PC-3 (cell line): Measurements from ENCODE around the gene MOB3A. TPM values are rescaled to one million over a fixed set of nuclear protein-coding genes. Genes with fewer than 3 reads are reported as not detected.
A peak's percentile ranks its signal among the peaks of the same experiment; 100 is the strongest.

Experiments used
- ATAC-seq: fragments of 200-7000 bp; cut with Tn5 transposase; 2 replicates; pipeline ENCODE4 v1.9.1; 2020; ENCODE audit warnings: mild to moderate bottlenecking, moderate library complexity
- BruUV-seq: library from RNA; stranded (reverse); fragments of 400-500 nt; replicated peaks from 2 replicates; lab custom pipeline; 2021; lab: Mats Ljungman, UMichigan
- CTCF ChIA-PET: fragments of 300-600 bp; sonication (Branson Sonifier 250); formaldehyde crosslinking; loops from one replicate; lab custom pipeline; 2022; ENCODE audit warnings: antibody characterized with exemption; lab: Charles Lee
- POLR2A ChIA-PET: fragments of 300-600 bp; sonication (Branson Sonifier 250); formaldehyde crosslinking; loops from one replicate; lab custom pipeline; 2022; ENCODE audit warnings: antibody characterized with exemption; ENCODE audit not compliant: unreplicated experiment; lab: Charles Lee
- DNase-seq: peaks from one replicate; pipeline ENCODE4 v3.0.0-alpha.2; 2015
- H2AFZ ChIP-seq: fragments of 300-600 bp; sonication (generic); 2 replicates; pipeline ENCODE4 v1.6.0; 2016; ENCODE audit warnings: antibody characterized with exemption, low read length
- H3F3A ChIP-seq: fragments of 300-600 bp; sonication (generic); one replicate; pipeline ENCODE4 v1.6.0; 2017; ENCODE audit warnings: antibody characterized with exemption, low read length, control low read depth, mild to moderate bottlenecking; ENCODE audit not compliant: unreplicated experiment
- H3K27ac ChIP-seq: fragments of 300-600 bp; sonication (generic); 2 replicates; pipeline ENCODE4 v1.5.1; 2016; ENCODE audit warnings: mild to moderate bottlenecking, low read length
- H3K27me3 ChIP-seq: fragments of 300-600 bp; sonication (generic); 2 replicates; pipeline ENCODE4 v1.6.1; 2016; ENCODE audit warnings: low read length, mixed read lengths
- H3K36me3 ChIP-seq: fragments of 300-600 bp; sonication (generic); 2 replicates; pipeline ENCODE4 v1.6.1; 2016; ENCODE audit warnings: low read depth, mixed run types, low read length, mixed read lengths
- H3K4me1 ChIP-seq: fragments of 300-600 bp; sonication (generic); 2 replicates; pipeline ENCODE4 v1.5.1; 2016; ENCODE audit warnings: low read length; ENCODE audit not compliant: insufficient read depth
- H3K4me2 ChIP-seq: fragments of 300-600 bp; sonication (generic); 2 replicates; pipeline ENCODE4 v1.6.0; 2016; ENCODE audit warnings: low read length
- H3K4me3 ChIP-seq: fragments of 300-600 bp; sonication (generic); 2 replicates; pipeline ENCODE4 v1.5.1; 2016; ENCODE audit warnings: mild to moderate bottlenecking, low read length, mixed read lengths
- H3K79me2 ChIP-seq: fragments of 300-600 bp; sonication (generic); 2 replicates; pipeline ENCODE4 v1.6.1; 2017; ENCODE audit warnings: low read length, mixed read lengths
- H3K9ac ChIP-seq: fragments of 300-600 bp; sonication (generic); 2 replicates; pipeline ENCODE4 v1.6.0; 2016; ENCODE audit warnings: mild to moderate bottlenecking, low read length
- H3K9me2 ChIP-seq: fragments of 300-600 bp; sonication (generic); replicated peaks from 2 replicates; pipeline ENCODE4 v1.6.1; 2016; ENCODE audit warnings: mixed run types, low read length, mixed read lengths
- H3K9me3 ChIP-seq: fragments of 300-600 bp; sonication (generic); 2 replicates; pipeline ENCODE4 v1.6.1; 2016; ENCODE audit warnings: low read length, mixed read lengths
- H4K20me1 ChIP-seq: fragments of 300-600 bp; sonication (generic); 2 replicates; pipeline ENCODE4 v1.6.1; 2016; ENCODE audit warnings: low read length, mixed read lengths
- EZH2 ChIP-seq: fragments of 300-600 bp; sonication (generic); IDR thresholded peaks from one replicate; pipeline ENCODE4 v1.6.1; 2017; ENCODE audit warnings: antibody characterized with exemption, mild to moderate bottlenecking, low read length; ENCODE audit not compliant: unreplicated experiment
- EZH2phosphoT487 ChIP-seq: fragments of 300-600 bp; sonication (generic); IDR thresholded peaks from 2 replicates; pipeline ENCODE4 v1.6.1; 2018; ENCODE audit warnings: mild to moderate bottlenecking, antibody characterized with exemption, low read length, borderline replicate concordance
- intact Hi-C: fragments of 100-400 bp; cut with micrococcal nuclease; formaldehyde crosslinking; loops from 2 replicates; pipeline ENCODE4 v1.9.0; 2023
- total RNA-seq: library from RNA; depleted of rRNA; stranded (reverse); fragments of >200 nt; gene quantifications from 2 replicates; pipeline ENCODE4 v1.2.3, GENCODE V29; 2014
- TF ChIP-seq, protein P1 (sequence below): fragments of 300-600 bp; sonication (generic); conservative IDR thresholded peaks from 2 replicates; pipeline ENCODE4 v1.5.1; 2017; ENCODE audit warnings: antibody characterized with exemption, low read depth, mild to moderate bottlenecking, low read length

MOB3A gene
- total RNA-seq, 1 experiment from 2014 or later: 15.1 TPM

DNA sequence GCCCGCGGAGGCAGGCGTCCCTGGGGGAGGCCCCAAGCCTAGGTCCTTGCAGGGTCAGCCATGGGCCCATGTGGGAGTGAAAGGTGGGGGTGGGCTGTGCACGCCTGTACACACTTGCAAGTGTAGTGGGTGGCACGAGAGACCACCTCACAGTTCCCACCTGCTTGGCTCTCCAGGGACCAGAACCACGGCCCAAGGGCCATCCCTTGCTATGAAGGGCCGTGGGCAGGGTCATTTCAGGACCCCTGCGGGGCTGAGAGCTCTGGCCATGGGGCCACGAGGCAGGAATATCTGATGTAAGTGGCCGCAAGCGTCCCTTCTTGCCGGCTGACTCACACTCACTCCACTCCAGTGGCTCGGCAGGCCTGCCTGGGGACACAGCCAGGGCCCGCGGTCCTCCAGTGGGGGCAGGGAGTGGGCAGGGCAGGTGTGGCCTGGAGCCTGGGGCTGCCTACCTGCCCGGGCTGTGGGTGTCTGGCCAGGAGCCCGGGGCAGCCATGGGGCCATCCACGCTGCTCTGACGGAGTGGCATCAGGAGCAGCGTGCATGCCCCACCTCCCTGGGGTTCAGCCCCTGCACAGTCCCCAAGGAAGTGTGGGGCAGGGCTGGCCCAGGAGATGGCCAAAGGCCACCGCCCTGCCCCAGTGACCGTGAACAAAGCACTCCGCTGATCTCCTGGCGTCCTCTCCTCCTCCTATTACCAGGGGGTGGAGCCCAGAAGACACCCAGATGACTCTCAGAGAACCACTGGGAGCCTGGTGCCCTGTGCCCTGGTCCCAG is 36.5 kb downstream of the MOB3A start:
- H4K20me1 ChIP-seq: no peaks in the 10 kb centered on the region
- peak; percentile 65 for ATAC-seq
- no peaks in the 10 kb centered on the region for H3K79me2 ChIP-seq
- no peaks in the 10 kb centered on the region for H3K36me3 ChIP-seq
- H3K9ac ChIP-seq: peak overlapping the region; percentile 89
- no peaks in the 10 kb centered on the region for H3K27me3 ChIP-seq
- peaks cover 41% of the 10 kb centered on the region for H3K4me1 ChIP-seq
- no peaks in the 10 kb centered on the region for H3K9me2 ChIP-seq
- intact Hi-C loops: no loop called here
- no peaks in the 10 kb centered on the region for H3K9me3 ChIP-seq
- TSS peak; percentile 64 for BruUV-seq
- H3K4me2 ChIP-seq: peak overlapping the region; percentile 98
- ChIA-PET POLR2A (interaction anchor here (0.6 kb wide), 1 partner anchor 37 kb away, joined by 6 read pairs; the partner anchor contains the start of gene IZUMO4), CTCF (no interaction called here)
- TF ChIP-seq, protein P1, sequence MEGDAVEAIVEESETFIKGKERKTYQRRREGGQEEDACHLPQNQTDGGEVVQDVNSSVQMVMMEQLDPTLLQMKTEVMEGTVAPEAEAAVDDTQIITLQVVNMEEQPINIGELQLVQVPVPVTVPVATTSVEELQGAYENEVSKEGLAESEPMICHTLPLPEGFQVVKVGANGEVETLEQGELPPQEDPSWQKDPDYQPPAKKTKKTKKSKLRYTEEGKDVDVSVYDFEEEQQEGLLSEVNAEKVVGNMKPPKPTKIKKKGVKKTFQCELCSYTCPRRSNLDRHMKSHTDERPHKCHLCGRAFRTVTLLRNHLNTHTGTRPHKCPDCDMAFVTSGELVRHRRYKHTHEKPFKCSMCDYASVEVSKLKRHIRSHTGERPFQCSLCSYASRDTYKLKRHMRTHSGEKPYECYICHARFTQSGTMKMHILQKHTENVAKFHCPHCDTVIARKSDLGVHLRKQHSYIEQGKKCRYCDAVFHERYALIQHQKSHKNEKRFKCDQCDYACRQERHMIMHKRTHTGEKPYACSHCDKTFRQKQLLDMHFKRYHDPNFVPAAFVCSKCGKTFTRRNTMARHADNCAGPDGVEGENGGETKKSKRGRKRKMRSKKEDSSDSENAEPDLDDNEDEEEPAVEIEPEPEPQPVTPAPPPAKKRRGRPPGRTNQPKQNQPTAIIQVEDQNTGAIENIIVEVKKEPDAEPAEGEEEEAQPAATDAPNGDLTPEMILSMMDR: no peak
- no peak for TF ChIP-seq EZH2
- peak; percentile 76 for TF ChIP-seq EZH2phosphoT487
- peak overlapping the region; percentile 78; the same call in 1 of the 2 replicates for H3K4me3 ChIP-seq
- H3F3A ChIP-seq: no peaks in the 10 kb centered on the region
- H3K27ac ChIP-seq: peak overlapping the region; percentile 98
- no peak overlapping the region for H2AFZ ChIP-seq
- DNase-seq: peak; percentile 81

GRCh38 chr19:2058570-2059421 is 37.3 kb downstream of the MOB3A start:
- BruUV-seq: no TSS peak
- Histone ChIP-seq H3K9ac (peak overlapping the region; percentile 89), H2AFZ (no peak overlapping the region), H3F3A (no peaks in the 10 kb centered on the region), H3K4me1 (peaks cover 41% of the 10 kb centered on the region), H3K9me3 (no peaks in the 10 kb centered on the region), H3K27ac (peak overlapping the region; percentile 98), H4K20me1 (no peaks in the 10 kb centered on the region), H3K79me2 (no peaks in the 10 kb centered on the region), H3K4me3 (peak overlapping the region; percentile 38; the same call in 1 of the 2 replicates), H3K36me3 (no peaks in the 10 kb centered on the region), H3K9me2 (no peaks in the 10 kb centered on the region), H3K4me2 (peak overlapping the region; percentile 98), H3K27me3 (no peaks in the 10 kb centered on the region)
- TF ChIP-seq, protein P1: no peak
- TF ChIP-seq EZH2 (no peak), EZH2phosphoT487 (no peak)
- ChIA-PET POLR2A (interaction anchor here (0.6 to 0.7 kb wide), 2 partner anchors 38 to 806 kb away, joined by 6 to 14 read pairs; partner anchors contain the start of gene IZUMO4), CTCF (no interaction called here)
- ATAC-seq (no peak), DNase-seq (no peak)
- intact Hi-C loops: no loop called here
